Prostate gland (tissue), 2 donors: ENCODE measurements around the gene SLC37A1. TPM values are rescaled to one million over a fixed set of nuclear protein-coding genes. Genes with fewer than 3 reads are reported as not detected.

ENCODE experiments used
- DNase-seq: peaks from one replicate; pipeline ENCODE4 v3.0.0-alpha.2; 2019; ENCODE audit warnings: low spot score
- H3K27ac ChIP-seq, 2 donors: fragments of 200-600 bp; sonication (generic); 2 replicates each; pipeline ENCODE4 v1.5.1; 2017 to 2019
- H3K27me3 ChIP-seq: fragments of 200-600 bp; sonication (generic); replicated peaks from 2 replicates; pipeline ENCODE4 v1.5.1; 2019; ENCODE audit not compliant: insufficient read depth
- H3K36me3 ChIP-seq, 2 donors: fragments of 200-600 bp; sonication (generic); 1 replicate in 1 of 2; 2 replicates in 1 of 2; pipeline versions ENCODE4 v1.5.1 to v1.8.1; 2017 to 2019
- H3K4me1 ChIP-seq: fragments of 200-600 bp; sonication (generic); replicated peaks from 2 replicates; pipeline ENCODE4 v1.5.1; 2019
- H3K4me3 ChIP-seq, 2 donors: fragments of 200-600 bp; sonication (generic); 2 replicates each; pipeline ENCODE4 v1.5.1; 2017 to 2019
- H3K9me3 ChIP-seq: fragments of 200-600 bp; sonication (generic); 2 replicates; pipeline ENCODE4 v1.5.1; 2017
- CTCF ChIP-seq, 4 experiments: fragments of 200-600 bp in 2 of 4; fragments of 450-650 bp in 2 of 4; sonication (generic) in 2 of 4; IDR thresholded peaks; 1 replicate in 3 of 4; 2 replicates in 1 of 4; pipeline ENCODE4 v1.5.1; 2016 to 2019; ENCODE audit warnings: antibody characterized with exemption in 4 of 4, mild to moderate bottlenecking in 2 of 4, moderate library complexity in 2 of 4
- POLR2A ChIP-seq: fragments of 450-650 bp; IDR thresholded peaks from one replicate; pipeline ENCODE4 v1.6.1; 2016; ENCODE audit warnings: antibody characterized with exemption, mild to moderate bottlenecking
- POLR2AphosphoS5 ChIP-seq: sonication (generic); formaldehyde crosslinking; IDR thresholded peaks from one replicate; pipeline ENCODE4 v1.6.1; 2017; ENCODE audit warnings: antibody characterized with exemption
- WGBS: methylation state at CpG from one replicate; pipeline ENCODE4 v1.1.5; 2018; 5-methylcytosine and 5-hydroxymethylcytosine counted together
- intact Hi-C: fragments of 100-400 bp; cut with DNase I; formaldehyde crosslinking; loops from one replicate; pipeline ENCODE4 v1.14.2; 2022
- total RNA-seq, 2 donors: library from RNA; depleted of rRNA; stranded (reverse); fragments of >200 nt; gene quantifications; one replicate each; pipeline ENCODE4 v1.1.0, GENCODE V29; 2016

Gene SLC37A1
- total RNA-seq, 2 donors from 2014 or later, result 44.2 to 49.6 TPM

DNA sequence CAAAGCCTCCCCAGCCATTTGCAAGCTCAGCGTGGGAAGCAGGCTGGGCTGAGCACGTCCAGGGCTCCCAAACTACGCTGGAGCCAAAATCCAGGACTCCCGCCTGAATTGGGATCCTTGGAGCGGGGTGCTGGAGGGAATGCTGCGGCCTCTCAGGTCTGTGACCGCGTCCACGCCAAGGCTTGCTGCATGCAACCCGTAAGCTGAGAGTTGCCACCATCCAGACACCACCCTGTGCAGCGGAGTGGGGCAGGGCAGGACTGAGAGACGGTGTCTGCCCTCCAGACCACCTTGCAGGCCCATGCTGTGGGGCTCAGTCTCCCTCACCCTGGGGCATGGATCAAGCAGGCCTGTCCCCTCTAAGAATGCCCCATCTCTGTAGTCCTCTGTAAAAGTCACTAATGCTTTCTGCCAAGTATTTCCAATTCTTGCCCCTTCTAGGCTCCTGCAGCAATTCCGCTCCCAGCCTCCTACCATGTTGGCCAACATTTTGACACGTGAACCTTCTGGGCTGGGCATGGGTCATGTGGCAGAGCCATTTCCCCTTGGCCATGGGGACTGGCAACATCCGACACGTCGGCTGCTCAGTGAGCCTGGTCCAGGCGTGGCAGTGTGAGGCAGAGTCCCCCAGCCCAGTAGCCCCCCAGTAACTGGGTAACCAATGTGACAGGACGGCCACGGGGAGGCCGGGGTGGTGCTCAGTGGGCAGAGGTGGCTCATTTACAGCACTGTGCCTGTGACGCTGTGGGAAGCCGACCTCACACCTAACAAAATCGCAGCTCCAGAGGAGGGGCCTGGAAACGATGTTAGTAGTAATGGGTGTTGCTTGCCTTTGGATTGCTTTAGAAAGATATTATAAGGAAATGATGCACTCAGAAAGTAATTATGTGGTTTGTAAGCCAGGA lies 81.9 kb downstream of the SLC37A1 start:
- no peak overlapping the region for H3K27ac ChIP-seq
- no peak for TF ChIP-seq POLR2A
- no peak for TF ChIP-seq CTCF (IDR thresholded peaks at IDR 0.05)
- no peak for TF ChIP-seq POLR2AphosphoS5
- H3K9me3 ChIP-seq, result no peaks in the 10 kb centered on the region
- no peak overlapping the region for H3K4me3 ChIP-seq
- no peak for DNase-seq
- no peaks in the 10 kb centered on the region for H3K36me3 ChIP-seq
- WGBS, result 91% methylated on average over 21 of the region's 25 CpGs
- intact Hi-C loops, result no loop called here
- H3K27me3 ChIP-seq, result no peaks in the 10 kb centered on the region
- H3K4me1 ChIP-seq, result no peaks in the 10 kb centered on the region

- DNase-seq, result no peak
- TF ChIP-seq CTCF (IDR thresholded peaks at IDR 0.05) (no peak), POLR2A (no peak), POLR2AphosphoS5 (no peak)
- intact Hi-C loops, result no loop called here
- H3K36me3 ChIP-seq, result no peaks in the 10 kb centered on the region
- H3K27ac ChIP-seq, result no peak overlapping the region
- H3K27me3 ChIP-seq, result no peaks in the 10 kb centered on the region
- 83% methylated on average over 2 of the region's 2 CpGs for WGBS
- no peaks in the 10 kb centered on the region for H3K9me3 ChIP-seq
- no peaks in the 10 kb centered on the region for H3K4me1 ChIP-seq
- H3K4me3 ChIP-seq, result no peak overlapping the region
Measured at GRCh38 chr21:42596657-42597056, 83.0 kb downstream of the SLC37A1 start.

DNA sequence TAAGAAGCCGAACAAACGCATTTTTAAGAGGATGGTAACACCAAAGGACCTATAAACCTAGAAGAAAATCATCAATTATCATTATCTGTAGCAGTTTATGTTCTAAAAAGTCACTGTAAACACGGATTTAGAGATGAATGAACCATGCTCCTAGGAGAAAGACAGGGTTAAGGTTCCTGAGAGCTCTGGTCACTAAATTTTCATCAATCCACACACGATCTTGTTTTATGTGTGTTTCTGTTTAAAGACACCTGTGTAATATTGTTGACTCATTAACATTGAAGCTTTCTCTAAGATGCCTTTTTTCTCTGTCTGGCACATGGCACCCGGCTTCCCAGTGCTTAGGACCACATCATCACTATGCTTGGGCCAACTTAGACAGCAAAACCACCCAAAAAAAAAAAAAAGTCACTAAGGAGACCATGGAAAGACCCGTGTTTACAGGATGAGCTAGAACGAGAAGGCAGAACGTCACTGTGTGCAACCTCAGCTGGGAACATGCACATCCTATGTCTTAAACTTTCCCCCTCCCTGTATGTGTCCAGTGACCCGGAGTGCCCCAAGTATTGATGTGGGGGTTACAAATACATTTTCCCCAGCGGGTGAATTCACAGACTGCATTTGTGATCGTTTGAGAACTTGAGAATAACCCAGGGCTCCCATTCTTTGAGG lies 84.0 kb downstream of the SLC37A1 start:
- intact Hi-C loops, result no loop called here

GRCh38 chr21:42598159-42598735 lies 84.6 kb downstream of the SLC37A1 start:
- Histone ChIP-seq H3K4me1 (no peaks in the 10 kb centered on the region), H3K4me3 (no peak overlapping the region), H3K9me3 (no peaks in the 10 kb centered on the region), H3K27ac (no peak overlapping the region), H3K36me3 (no peaks in the 10 kb centered on the region), H3K27me3 (no peaks in the 10 kb centered on the region)
- intact Hi-C loops, result no loop called here
- TF ChIP-seq CTCF (IDR thresholded peaks at IDR 0.05), result no peak
- no peak for DNase-seq
- WGBS, result 95% methylated on average over 11 of the region's 11 CpGs

More for the DNA sequence above, 84.0 kb downstream of the SLC37A1 start:
- H3K9me3 ChIP-seq, result no peaks in the 10 kb centered on the region
- no peaks in the 10 kb centered on the region for H3K27me3 ChIP-seq
- H3K4me1 ChIP-seq, result no peaks in the 10 kb centered on the region
- DNase-seq, result no peak
- H3K36me3 ChIP-seq, result no peaks in the 10 kb centered on the region
- H3K4me3 ChIP-seq, result no peak overlapping the region
- TF ChIP-seq POLR2AphosphoS5 (no peak), POLR2A (no peak), CTCF (IDR thresholded peaks at IDR 0.05) (no peak)
- no peak overlapping the region for H3K27ac ChIP-seq
- 89% methylated on average over 11 of the region's 11 CpGs for WGBS
